Measurements from ENCODE around the gene FOXO3.

- no peak for TF ChIP-seq POLR2A (IDR thresholded peaks at IDR 0.05)
- TF ChIP-seq, protein P1, sequence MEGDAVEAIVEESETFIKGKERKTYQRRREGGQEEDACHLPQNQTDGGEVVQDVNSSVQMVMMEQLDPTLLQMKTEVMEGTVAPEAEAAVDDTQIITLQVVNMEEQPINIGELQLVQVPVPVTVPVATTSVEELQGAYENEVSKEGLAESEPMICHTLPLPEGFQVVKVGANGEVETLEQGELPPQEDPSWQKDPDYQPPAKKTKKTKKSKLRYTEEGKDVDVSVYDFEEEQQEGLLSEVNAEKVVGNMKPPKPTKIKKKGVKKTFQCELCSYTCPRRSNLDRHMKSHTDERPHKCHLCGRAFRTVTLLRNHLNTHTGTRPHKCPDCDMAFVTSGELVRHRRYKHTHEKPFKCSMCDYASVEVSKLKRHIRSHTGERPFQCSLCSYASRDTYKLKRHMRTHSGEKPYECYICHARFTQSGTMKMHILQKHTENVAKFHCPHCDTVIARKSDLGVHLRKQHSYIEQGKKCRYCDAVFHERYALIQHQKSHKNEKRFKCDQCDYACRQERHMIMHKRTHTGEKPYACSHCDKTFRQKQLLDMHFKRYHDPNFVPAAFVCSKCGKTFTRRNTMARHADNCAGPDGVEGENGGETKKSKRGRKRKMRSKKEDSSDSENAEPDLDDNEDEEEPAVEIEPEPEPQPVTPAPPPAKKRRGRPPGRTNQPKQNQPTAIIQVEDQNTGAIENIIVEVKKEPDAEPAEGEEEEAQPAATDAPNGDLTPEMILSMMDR (IDR thresholded peaks at IDR 0.05): no peak
Observed at GRCh38 chr6:108651340-108652227, 90.9 kb downstream of the FOXO3 start.
